Measurements from ENCODE around the gene HHIPL1.

- no peak for TF ChIP-seq POLR2A (IDR thresholded peaks at IDR 0.05; ENCODE audit: low read depth, low read length)
- no peak for TF ChIP-seq TAF1 (IDR thresholded peaks at IDR 0.05; ENCODE audit: low read depth, low read length)
- no peak for TF ChIP-seq PAX5 (IDR thresholded peaks at IDR 0.05; ENCODE audit: insufficient read depth, low read length, severe bottlenecking)
Observed at GRCh38 chr14:99681832-99682148, 36.9 kb downstream of the HHIPL1 start.

Measured in GM12891 (cell line).